Thyroid gland (tissue), 4 donors: Measurements from ENCODE around the gene SH2D3C.

Experiments
- CTCF ChIP-seq, 6 experiments: fragments of 200-600 bp in 3 of 6; fragments of 450-650 bp in 3 of 6; sonication (generic) in 3 of 6; IDR thresholded peaks; one replicate each; pipeline ENCODE4 v1.5.1; 2016 to 2019; ENCODE audit warnings: antibody characterized with exemption in 6 of 6, mild to moderate bottlenecking in 2 of 6, inconsistent platforms in 1 of 6, moderate library complexity in 1 of 6
- POLR2A ChIP-seq, 2 donors: fragments of 450-650 bp; IDR thresholded peaks; one replicate each; pipeline ENCODE4 v1.6.1; 2017; ENCODE audit warnings: antibody characterized with exemption in 2 of 2, mild to moderate bottlenecking in 2 of 2, moderate library complexity in 1 of 2

GRCh38 chr9:127720031-127720864 is 58.2 kb downstream of the SH2D3C start:
- no peak for TF ChIP-seq CTCF (IDR thresholded peaks at IDR 0.05)
- TF ChIP-seq POLR2A (IDR thresholded peaks at IDR 0.05) = no peak
